ENCODE measurements around the gene ZNF337. TPM values are rescaled to one million over a fixed set of nuclear protein-coding genes. Genes with fewer than 3 reads are reported as not detected.

The ZNF337 gene
- total RNA-seq, 1 donor from 2014 or later, result 24.5 TPM

DNA sequence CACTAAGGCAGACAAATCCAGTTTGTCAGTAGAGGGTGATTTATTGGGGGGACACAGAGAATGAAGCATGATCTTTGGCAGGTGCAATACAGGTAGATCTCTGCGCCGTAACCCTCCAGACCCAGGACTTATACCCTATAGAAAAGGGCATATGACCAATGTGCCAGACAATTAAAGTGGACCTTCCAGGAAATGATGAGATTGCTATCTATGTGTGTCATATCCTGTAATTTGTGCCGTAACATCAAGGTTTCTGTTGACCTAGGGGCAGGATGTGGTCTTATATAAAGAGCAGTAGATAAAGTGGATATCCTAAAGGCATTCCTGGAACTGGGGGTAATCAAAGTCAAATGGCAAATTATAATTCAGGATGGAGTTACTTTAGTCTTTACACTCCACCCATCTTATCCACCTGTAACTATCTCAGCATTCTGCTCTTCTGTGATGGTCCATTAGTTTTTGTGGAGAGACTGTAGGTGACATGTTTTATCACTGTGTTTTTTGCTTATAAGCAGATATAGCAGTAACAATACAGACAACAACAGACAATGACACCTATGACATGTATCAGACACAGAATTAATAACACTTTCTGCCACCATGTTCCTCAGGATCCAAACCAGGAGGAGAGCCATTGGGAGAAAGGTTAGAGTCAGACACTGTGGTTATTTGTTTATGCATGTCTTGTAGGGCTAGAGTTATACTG is 43.1 kb upstream of the ZNF337 start:
- no peaks in the 10 kb centered on the region for H3K9me3 Mint-ChIP-seq (ENCODE audit: unreplicated experiment)

DNA sequence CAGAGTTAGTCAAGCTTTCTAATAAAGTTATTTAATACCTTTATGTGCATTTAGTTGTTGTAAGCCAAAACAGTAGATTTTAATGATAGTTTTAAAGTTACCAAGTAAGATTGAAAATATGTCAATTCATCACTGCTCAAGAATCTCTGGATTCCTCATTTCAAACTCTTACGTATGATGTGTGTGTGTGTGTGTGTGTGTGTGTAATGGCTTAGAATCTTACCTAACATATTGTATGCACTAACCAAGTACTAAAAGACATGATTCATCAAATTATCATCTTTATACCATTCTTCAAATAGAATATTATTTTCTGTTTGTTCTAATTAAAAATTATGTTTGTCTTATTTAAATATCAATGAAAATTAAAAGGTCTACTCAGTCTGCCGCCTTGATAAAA is 41.5 kb upstream of the ZNF337 start:
- H3K4me3 Mint-ChIP-seq (ENCODE audit: unreplicated experiment), result no peak overlapping the region
- no peaks in the 10 kb centered on the region for H3K36me3 Mint-ChIP-seq (ENCODE audit: unreplicated experiment)
- no peak for DNase-seq
- no peaks in the 10 kb centered on the region for H3K9me3 Mint-ChIP-seq (ENCODE audit: unreplicated experiment)
- no peak overlapping the region for H3K27ac Mint-ChIP-seq (ENCODE audit: unreplicated experiment)
- TF ChIP-seq CTCF (IDR thresholded peaks at IDR 0.05; ENCODE audit: partially characterized antibody, unreplicated experiment), result no peak
- H3K4me1 Mint-ChIP-seq (ENCODE audit: low read depth, unreplicated experiment), result no peaks in the 10 kb centered on the region
- H3K27me3 Mint-ChIP-seq (ENCODE audit: unreplicated experiment), result no peaks in the 10 kb centered on the region

More for the DNA sequence above, 43.1 kb upstream of the ZNF337 start:
- no peaks in the 10 kb centered on the region for H3K27me3 Mint-ChIP-seq (ENCODE audit: unreplicated experiment)
- DNase-seq, result no peak
- H3K27ac Mint-ChIP-seq (ENCODE audit: unreplicated experiment), result no peak overlapping the region
- H3K36me3 Mint-ChIP-seq (ENCODE audit: unreplicated experiment), result no peaks in the 10 kb centered on the region
- H3K4me1 Mint-ChIP-seq (ENCODE audit: low read depth, unreplicated experiment), result no peaks in the 10 kb centered on the region
- no peak overlapping the region for H3K4me3 Mint-ChIP-seq (ENCODE audit: unreplicated experiment)
- TF ChIP-seq CTCF (IDR thresholded peaks at IDR 0.05; ENCODE audit: partially characterized antibody, unreplicated experiment), result no peak

DNA sequence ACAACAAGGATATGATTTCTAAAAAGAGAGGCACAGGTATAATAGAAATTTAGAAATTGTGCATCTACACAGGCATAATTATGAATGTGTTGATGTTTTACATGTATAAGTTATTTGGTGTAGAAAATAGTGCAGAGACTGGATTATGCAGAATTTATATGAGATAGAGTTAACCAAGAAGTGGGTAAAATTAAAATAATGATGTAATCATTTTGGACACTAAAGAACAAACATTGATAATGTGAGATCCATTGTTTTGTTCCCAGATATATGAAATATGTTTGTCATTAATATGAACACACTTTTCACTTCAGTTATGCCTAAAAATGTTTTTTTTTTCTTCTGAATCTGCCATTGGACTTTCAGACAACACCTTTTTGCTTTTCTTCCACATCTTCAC is 37.2 kb upstream of the ZNF337 start:
- Mint-ChIP-seq H3K4me3 (ENCODE audit: unreplicated experiment) (no peak overlapping the region), H3K4me1 (ENCODE audit: low read depth, unreplicated experiment) (no peaks in the 10 kb centered on the region), H3K36me3 (ENCODE audit: unreplicated experiment) (no peaks in the 10 kb centered on the region)

GRCh38 chr20:25730862-25731261 is 34.2 kb upstream of the ZNF337 start:
- no peak for DNase-seq
- H3K27ac Mint-ChIP-seq (ENCODE audit: unreplicated experiment), result no peak overlapping the region
- no peak for TF ChIP-seq CTCF (IDR thresholded peaks at IDR 0.05; ENCODE audit: partially characterized antibody, unreplicated experiment)
- peaks cover 11% of the 10 kb centered on the region for H3K9me3 Mint-ChIP-seq (ENCODE audit: unreplicated experiment)
- H3K27me3 Mint-ChIP-seq (ENCODE audit: unreplicated experiment), result no peaks in the 10 kb centered on the region
- H3K4me1 Mint-ChIP-seq (ENCODE audit: low read depth, unreplicated experiment), result no peaks in the 10 kb centered on the region
- H3K36me3 Mint-ChIP-seq (ENCODE audit: unreplicated experiment), result peaks cover 17% of the 10 kb centered on the region
- H3K4me3 Mint-ChIP-seq (ENCODE audit: unreplicated experiment), result no peak overlapping the region

More for the DNA sequence above, 37.2 kb upstream of the ZNF337 start:
- Mint-ChIP-seq H3K9me3 (ENCODE audit: unreplicated experiment) (no peaks in the 10 kb centered on the region), H3K27me3 (ENCODE audit: unreplicated experiment) (no peaks in the 10 kb centered on the region), H3K27ac (ENCODE audit: unreplicated experiment) (no peak overlapping the region)
- no peak for TF ChIP-seq CTCF (IDR thresholded peaks at IDR 0.05; ENCODE audit: partially characterized antibody, unreplicated experiment)
- DNase-seq, result no peak

GRCh38 chr20:25726357-25726756 is 29.7 kb upstream of the ZNF337 start:
- Mint-ChIP-seq H3K27me3 (ENCODE audit: unreplicated experiment) (no peaks in the 10 kb centered on the region), H3K4me1 (ENCODE audit: low read depth, unreplicated experiment) (no peaks in the 10 kb centered on the region), H3K36me3 (ENCODE audit: unreplicated experiment) (peaks cover 21% of the 10 kb centered on the region), H3K27ac (ENCODE audit: unreplicated experiment) (no peak overlapping the region), H3K4me3 (ENCODE audit: unreplicated experiment) (no peak overlapping the region), H3K9me3 (ENCODE audit: unreplicated experiment) (peaks cover 12% of the 10 kb centered on the region)
- no peak for TF ChIP-seq CTCF (IDR thresholded peaks at IDR 0.05; ENCODE audit: partially characterized antibody, unreplicated experiment)
- no peak for DNase-seq

All from glutamatergic neuron (in vitro differentiated cells).